ENCODE measurements around the gene ANKZF1.

ANKZF1 gene

DNA sequence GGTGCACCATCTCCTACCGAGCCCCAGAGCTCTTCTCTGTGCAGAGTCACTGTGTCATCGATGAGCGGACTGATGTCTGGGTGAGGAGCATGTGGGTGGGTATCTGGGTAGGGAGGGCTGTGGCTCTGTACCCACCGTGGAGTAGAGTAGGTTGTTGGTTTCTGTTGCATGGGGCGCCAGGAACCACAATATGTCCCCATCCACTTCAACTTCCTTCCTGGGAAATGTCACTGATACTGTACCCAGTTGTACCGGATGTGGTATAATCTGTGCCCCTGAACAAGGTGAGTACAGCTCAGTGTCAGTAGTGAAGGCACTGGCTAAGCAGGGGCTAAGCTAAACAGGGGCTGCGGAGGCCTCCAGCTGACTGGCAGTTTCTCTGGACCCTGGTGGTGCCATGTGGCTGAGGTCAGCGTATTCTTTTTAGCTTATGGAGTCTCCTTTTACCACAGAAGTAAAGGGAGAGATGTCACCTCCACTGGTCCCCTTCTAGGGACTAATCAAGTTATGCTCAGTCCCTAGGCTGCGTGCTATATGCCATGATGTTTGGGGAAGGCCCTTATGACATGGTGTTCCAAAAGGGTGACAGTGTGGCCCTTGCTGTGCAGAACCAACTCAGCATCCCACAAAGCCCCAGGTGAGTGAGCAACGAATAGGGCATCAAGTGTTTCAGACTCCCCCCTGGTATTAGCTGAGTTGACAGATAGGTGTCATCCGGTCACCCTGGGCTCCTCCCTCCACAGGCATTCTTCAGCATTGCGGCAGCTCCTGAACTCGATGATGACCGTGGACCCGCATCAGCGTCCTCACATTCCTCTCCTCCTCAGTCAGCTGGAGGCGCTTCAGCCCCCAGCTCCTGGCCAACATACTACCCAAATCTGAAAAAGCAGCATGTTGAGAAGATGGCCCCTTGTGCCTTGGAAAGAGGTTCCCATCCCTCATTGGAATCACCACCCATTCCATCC, 18.4 kb downstream of the ANKZF1 start:
- Histone ChIP-seq H3K27me3 (ENCODE audit: control insufficient read depth in 2 of 2, insufficient read depth in 2 of 2, low read length in 2 of 2) (no peaks in the 10 kb centered on the region), H3K9ac (ENCODE audit: low read depth in 1 of 2, low read length in 2 of 2) (peak overlapping the region in 1 of 2 donors; percentile 28), H3K9me3 (ENCODE audit: control insufficient read depth in 2 of 2, low read length in 2 of 2) (no peaks in the 10 kb centered on the region), H3K4me3 (ENCODE audit: low read length in 2 of 2) (peak overlapping the region; percentile 14 to 64), H3K27ac (ENCODE audit: low read depth in 2 of 2, low read length in 2 of 2) (peak overlapping the region; percentile 98), H3K4me1 (ENCODE audit: control insufficient read depth in 2 of 2, insufficient read depth in 2 of 2, low read length in 2 of 2) (peaks cover 76 to 78% of the 10 kb centered on the region in 2 donors), H3K36me3 (ENCODE audit: control insufficient read depth in 2 of 2, insufficient read depth in 2 of 2, low read length in 2 of 2) (peaks cover 17 to 32% of the 10 kb centered on the region in 2 donors)

DNA sequence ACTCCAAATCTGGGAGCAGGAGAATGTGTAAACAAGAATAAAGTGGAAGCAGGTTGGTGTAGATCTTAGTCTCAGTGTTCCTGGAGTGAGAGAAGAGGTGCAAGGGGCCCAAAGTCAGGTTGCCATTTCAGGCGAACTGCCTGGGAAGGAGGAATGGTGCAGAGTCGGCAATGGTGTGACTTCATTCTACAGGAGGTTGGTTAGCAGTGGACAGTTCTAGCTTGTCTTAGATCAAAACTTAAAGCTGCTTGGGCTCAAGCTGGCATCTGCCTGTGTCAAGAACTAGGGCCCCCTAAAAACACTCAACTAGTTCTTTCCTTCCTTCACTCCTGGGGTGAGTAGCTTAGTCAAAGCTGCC, 19.2 kb downstream of the ANKZF1 start:
- Histone ChIP-seq H3K4me1 (ENCODE audit: control insufficient read depth in 2 of 2, insufficient read depth in 2 of 2, low read length in 2 of 2) (peaks cover 74 to 81% of the 10 kb centered on the region in 2 donors), H3K9me3 (ENCODE audit: control insufficient read depth in 2 of 2, low read length in 2 of 2) (no peaks in the 10 kb centered on the region), H3K36me3 (ENCODE audit: control insufficient read depth in 2 of 2, insufficient read depth in 2 of 2, low read length in 2 of 2) (peaks cover 17 to 32% of the 10 kb centered on the region in 2 donors), H3K27ac (ENCODE audit: low read depth in 2 of 2, low read length in 2 of 2) (peak overlapping the region; percentile 98), H3K27me3 (ENCODE audit: control insufficient read depth in 2 of 2, insufficient read depth in 2 of 2, low read length in 2 of 2) (no peaks in the 10 kb centered on the region), H3K4me3 (ENCODE audit: low read length in 2 of 2) (peak overlapping the region; percentile 52 to 64), H3K9ac (ENCODE audit: low read depth in 1 of 2, low read length in 2 of 2) (peak overlapping the region; percentile 78 to 79)

DNA sequence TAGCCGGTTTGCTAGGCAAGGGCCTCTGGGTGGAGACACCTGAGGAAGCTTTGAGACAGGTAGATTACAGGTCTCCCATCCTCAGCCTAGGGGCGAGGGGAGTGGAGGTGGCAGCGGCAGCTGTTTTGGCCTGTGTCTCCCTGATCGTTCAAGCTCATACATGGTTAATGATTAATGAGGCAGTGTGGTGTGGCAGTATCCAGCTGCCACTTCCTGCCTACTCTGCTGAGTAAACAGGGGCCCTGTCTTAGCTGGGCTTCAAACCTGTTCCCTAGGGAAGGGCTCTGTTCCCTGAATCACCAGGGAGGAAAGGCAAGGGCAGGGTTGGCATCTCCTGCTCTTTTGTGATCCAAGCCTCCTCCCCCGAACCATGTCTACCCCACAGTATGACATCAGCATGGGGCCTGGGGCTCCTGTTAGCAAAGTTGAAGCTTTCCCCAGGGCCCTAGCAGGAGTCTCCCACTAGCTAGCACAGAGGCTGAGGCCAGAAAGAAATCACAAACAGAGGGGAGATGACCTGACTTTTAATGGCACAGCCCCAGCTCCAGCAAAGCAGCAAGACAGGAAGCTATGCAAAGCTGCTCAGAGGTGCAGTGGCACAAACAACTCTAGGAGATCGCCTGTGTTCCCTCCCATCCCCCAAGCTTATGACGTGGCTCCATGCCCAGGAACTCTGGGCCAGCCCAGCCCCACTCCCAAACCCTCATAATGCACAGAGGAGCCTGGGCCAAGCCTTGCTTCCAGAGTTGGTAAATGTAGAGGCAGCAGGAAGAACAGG, 19.8 kb downstream of the ANKZF1 start:
- no peaks in the 10 kb centered on the region for H3K9me3 ChIP-seq (ENCODE audit: control insufficient read depth in 2 of 2, low read length in 2 of 2)
- peaks cover 76 to 81% of the 10 kb centered on the region in 2 donors for H3K4me1 ChIP-seq (ENCODE audit: control insufficient read depth in 2 of 2, insufficient read depth in 2 of 2, low read length in 2 of 2)
- H3K27me3 ChIP-seq (ENCODE audit: control insufficient read depth in 2 of 2, insufficient read depth in 2 of 2, low read length in 2 of 2), result no peaks in the 10 kb centered on the region
- H3K4me3 ChIP-seq (ENCODE audit: low read length in 2 of 2), result peak overlapping the region; percentile 52 to 64
- H3K9ac ChIP-seq (ENCODE audit: low read depth in 1 of 2, low read length in 2 of 2), result peak overlapping the region; percentile 78 to 79
- peak overlapping the region; percentile 98 for H3K27ac ChIP-seq (ENCODE audit: low read depth in 2 of 2, low read length in 2 of 2)
- H3K36me3 ChIP-seq (ENCODE audit: control insufficient read depth in 2 of 2, insufficient read depth in 2 of 2, low read length in 2 of 2), result peaks cover 17 to 32% of the 10 kb centered on the region in 2 donors

DNA sequence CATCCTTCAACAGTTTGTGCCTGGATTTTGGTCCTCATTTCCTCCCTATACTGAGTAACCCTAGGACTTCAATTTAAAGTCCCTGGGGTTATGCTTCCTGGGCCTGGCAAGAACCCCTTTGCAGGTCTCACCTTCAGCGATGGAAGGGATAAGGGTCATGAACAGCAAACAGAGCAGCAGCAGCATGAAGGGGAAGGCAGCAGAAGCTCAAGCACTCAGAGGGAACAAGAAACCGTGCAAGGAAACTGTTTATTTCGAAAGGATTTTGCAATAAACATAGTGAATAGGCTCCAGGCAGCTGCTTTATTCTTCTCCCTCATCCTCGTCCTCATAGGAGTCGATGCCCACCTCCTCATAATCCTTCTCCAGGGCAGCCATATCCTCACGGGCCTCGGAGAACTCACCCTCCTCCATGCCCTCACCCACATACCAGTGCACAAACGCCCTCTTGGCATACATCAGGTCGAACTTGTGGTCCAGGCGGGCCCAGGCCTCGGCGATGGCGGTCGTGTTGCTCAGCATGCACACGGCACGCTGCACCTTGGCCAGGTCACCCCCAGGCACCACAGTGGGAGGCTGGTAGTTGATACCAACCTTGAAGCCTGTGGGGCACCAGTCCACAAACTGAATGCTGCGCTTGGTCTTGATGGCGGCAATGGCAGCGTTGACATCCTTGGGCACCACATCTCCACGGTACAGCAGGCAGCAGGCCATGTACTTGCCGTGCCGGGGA, 20.6 kb downstream of the ANKZF1 start:
- H3K4me3 ChIP-seq (ENCODE audit: low read length in 2 of 2), result peak overlapping the region; percentile 19 to 64
- H3K27me3 ChIP-seq (ENCODE audit: control insufficient read depth in 2 of 2, insufficient read depth in 2 of 2, low read length in 2 of 2), result no peaks in the 10 kb centered on the region
- H3K9ac ChIP-seq (ENCODE audit: low read depth in 1 of 2, low read length in 2 of 2), result peak overlapping the region; percentile 77 to 78
- no peaks in the 10 kb centered on the region for H3K9me3 ChIP-seq (ENCODE audit: control insufficient read depth in 2 of 2, low read length in 2 of 2)
- H3K36me3 ChIP-seq (ENCODE audit: control insufficient read depth in 2 of 2, insufficient read depth in 2 of 2, low read length in 2 of 2), result peaks cover 17 to 32% of the 10 kb centered on the region in 2 donors
- peaks cover 75 to 77% of the 10 kb centered on the region in 2 donors for H3K4me1 ChIP-seq (ENCODE audit: control insufficient read depth in 2 of 2, insufficient read depth in 2 of 2, low read length in 2 of 2)
- peak overlapping the region; percentile 98 for H3K27ac ChIP-seq (ENCODE audit: low read depth in 2 of 2, low read length in 2 of 2)

DNA sequence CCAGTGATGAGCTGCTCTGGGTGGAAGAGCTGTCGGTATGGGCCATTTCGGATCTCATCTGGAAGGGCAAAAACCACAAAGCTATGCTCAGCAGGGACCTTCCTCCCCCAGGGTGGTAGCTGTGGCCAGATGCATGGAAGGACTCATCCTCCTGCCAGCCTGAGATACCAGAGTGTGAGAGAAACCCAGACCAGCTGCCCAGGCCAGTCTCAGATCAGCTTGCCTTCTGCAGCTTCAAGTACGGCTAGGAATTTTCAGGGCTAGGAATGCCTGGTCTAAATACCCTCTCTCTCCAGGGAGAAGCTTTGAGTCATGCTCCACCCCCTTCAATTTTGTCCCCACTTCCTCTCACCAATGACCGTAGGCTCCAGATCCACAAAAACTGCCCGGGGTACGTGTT, 22.1 kb downstream of the ANKZF1 start:
- H3K9me3 ChIP-seq (ENCODE audit: control insufficient read depth in 2 of 2, low read length in 2 of 2), result no peaks in the 10 kb centered on the region
- peak overlapping the region in 1 of 2 donors; percentile 89 for H3K27ac ChIP-seq (ENCODE audit: low read depth in 2 of 2, low read length in 2 of 2)
- no peaks in the 10 kb centered on the region for H3K27me3 ChIP-seq (ENCODE audit: control insufficient read depth in 2 of 2, insufficient read depth in 2 of 2, low read length in 2 of 2)
- H3K4me1 ChIP-seq (ENCODE audit: control insufficient read depth in 2 of 2, insufficient read depth in 2 of 2, low read length in 2 of 2), result peaks cover 62 to 66% of the 10 kb centered on the region in 2 donors
- peaks cover 17 to 30% of the 10 kb centered on the region in 2 donors for H3K36me3 ChIP-seq (ENCODE audit: control insufficient read depth in 2 of 2, insufficient read depth in 2 of 2, low read length in 2 of 2)
- peak overlapping the region in 1 of 2 donors; percentile 89 for H3K4me3 ChIP-seq (ENCODE audit: low read length in 2 of 2)
- peak overlapping the region in 1 of 2 donors; percentile 9 for H3K9ac ChIP-seq (ENCODE audit: low read depth in 1 of 2, low read length in 2 of 2)

DNA sequence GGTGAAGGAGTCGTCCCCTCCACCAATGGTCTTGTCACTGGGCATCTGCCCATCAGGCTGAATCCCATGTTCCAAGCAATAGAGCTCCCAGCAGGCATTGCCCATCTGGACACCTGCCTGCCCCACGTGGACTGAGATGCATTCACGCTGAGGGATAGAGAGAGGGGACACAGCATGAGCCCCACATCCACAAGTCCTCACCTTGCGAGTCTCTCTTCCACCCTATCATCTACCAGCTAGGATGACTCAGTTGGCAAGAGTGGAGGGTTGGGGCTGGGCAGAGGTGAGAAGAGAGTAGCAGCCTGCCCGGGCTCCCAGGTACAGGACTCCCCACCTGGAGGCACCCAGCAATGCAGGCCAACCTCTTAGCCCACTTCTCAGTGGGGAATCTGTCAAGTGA, 22.5 kb downstream of the ANKZF1 start:
- Histone ChIP-seq H3K27ac (ENCODE audit: low read depth in 2 of 2, low read length in 2 of 2) (peak overlapping the region in 1 of 2 donors; percentile 89), H3K36me3 (ENCODE audit: control insufficient read depth in 2 of 2, insufficient read depth in 2 of 2, low read length in 2 of 2) (peaks cover 17 to 26% of the 10 kb centered on the region in 2 donors), H3K9me3 (ENCODE audit: control insufficient read depth in 2 of 2, low read length in 2 of 2) (no peaks in the 10 kb centered on the region), H3K27me3 (ENCODE audit: control insufficient read depth in 2 of 2, insufficient read depth in 2 of 2, low read length in 2 of 2) (no peaks in the 10 kb centered on the region), H3K4me3 (ENCODE audit: low read length in 2 of 2) (peak overlapping the region; percentile 68 to 89), H3K4me1 (ENCODE audit: control insufficient read depth in 2 of 2, insufficient read depth in 2 of 2, low read length in 2 of 2) (peaks cover 58 to 63% of the 10 kb centered on the region in 2 donors), H3K9ac (ENCODE audit: low read depth in 1 of 2, low read length in 2 of 2) (peak overlapping the region in 1 of 2 donors; percentile 86)

DNA sequence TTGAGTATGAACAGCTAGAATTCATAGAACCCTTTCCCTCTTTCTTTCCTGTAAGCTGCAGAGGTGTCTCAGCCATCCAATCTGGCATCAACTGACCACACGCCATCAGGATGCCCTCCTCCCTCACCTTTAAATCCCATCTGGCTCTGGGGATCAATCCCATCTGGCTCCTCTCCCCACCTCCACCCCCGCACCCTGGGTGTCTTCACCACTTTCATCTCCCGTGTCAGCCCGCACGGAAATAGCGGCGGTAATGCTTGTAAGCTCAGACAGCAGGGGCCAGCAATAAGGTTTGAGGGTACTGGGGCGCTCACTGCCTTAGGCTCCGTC, 22.9 kb downstream of the ANKZF1 start:
- H3K27me3 ChIP-seq (ENCODE audit: control insufficient read depth in 2 of 2, insufficient read depth in 2 of 2, low read length in 2 of 2), result no peaks in the 10 kb centered on the region
- peak overlapping the region; percentile 68 to 89 for H3K4me3 ChIP-seq (ENCODE audit: low read length in 2 of 2)
- peak overlapping the region; percentile 65 to 89 for H3K27ac ChIP-seq (ENCODE audit: low read depth in 2 of 2, low read length in 2 of 2)
- H3K4me1 ChIP-seq (ENCODE audit: control insufficient read depth in 2 of 2, insufficient read depth in 2 of 2, low read length in 2 of 2), result peaks cover 54 to 59% of the 10 kb centered on the region in 2 donors
- no peaks in the 10 kb centered on the region for H3K9me3 ChIP-seq (ENCODE audit: control insufficient read depth in 2 of 2, low read length in 2 of 2)
- peaks cover 17 to 22% of the 10 kb centered on the region in 2 donors for H3K36me3 ChIP-seq (ENCODE audit: control insufficient read depth in 2 of 2, insufficient read depth in 2 of 2, low read length in 2 of 2)
- peak overlapping the region; percentile 86 to 88 for H3K9ac ChIP-seq (ENCODE audit: low read depth in 1 of 2, low read length in 2 of 2)

DNA sequence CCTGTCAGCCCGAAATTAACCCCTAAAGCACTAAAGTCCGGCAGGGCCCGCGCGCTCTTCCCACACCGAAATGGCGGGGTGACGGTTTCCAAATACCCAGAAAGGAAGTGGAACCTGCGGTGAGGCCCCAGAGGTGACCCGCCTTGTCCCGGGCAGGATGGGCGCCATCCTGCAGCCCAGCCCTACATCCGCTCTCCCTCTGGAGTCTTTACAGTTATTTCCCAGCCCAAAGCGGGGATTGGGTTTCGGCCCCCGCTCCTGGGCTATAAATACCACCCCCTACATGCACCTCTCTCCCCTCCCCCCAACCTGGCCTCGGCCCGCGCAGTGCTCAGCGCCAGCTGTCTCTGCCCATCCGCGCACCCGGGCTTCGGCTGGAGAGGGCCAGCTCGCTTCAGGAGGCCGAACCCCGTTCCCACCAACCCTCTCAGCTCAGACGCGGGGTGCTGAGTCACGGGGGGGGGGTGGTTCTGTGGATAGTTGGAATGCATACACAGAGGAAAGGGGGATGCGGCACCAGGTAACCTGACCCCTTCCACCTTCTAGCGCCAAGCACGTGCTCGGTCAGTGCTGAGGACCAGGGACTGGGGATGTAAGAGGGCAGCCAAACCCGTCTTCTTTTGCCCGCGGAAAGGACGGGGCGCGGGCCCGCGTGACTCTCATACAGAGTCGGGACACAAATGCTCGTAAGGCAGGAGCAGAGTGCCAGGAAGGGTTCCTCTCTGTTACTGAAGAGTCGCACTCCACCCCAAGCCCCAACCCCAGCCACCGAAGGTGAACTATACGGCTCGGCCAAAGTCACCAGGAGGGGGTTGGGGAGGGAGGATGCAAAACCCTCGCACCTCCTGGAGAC, 23.5 kb downstream of the ANKZF1 start, which contains the start of gene TUBA4B:
TSS of gene TUBA4B (plus strand) at position 344 of the 853 bp plus-strand sequence. CDS start at position 509, 165 bp downstream.
- Histone ChIP-seq H3K27ac (ENCODE audit: low read depth in 2 of 2, low read length in 2 of 2) (peak within 1 kb of the TSS; percentile 67 to 89), H3K4me1 (ENCODE audit: control insufficient read depth in 2 of 2, insufficient read depth in 2 of 2, low read length in 2 of 2) (peaks cover 49 to 53% of the 10 kb centered on the region in 2 donors), H3K9ac (ENCODE audit: low read depth in 1 of 2, low read length in 2 of 2) (peak within 1 kb of the TSS; percentile 86 to 88), H3K4me3 (ENCODE audit: low read length in 2 of 2) (peak within 1 kb of the TSS; percentile 68 to 89), H3K9me3 (ENCODE audit: control insufficient read depth in 2 of 2, low read length in 2 of 2) (no peaks in the 10 kb centered on the region), H3K36me3 (ENCODE audit: control insufficient read depth in 2 of 2, insufficient read depth in 2 of 2, low read length in 2 of 2) (peaks cover 11 to 18% of the 10 kb centered on the region in 2 donors), H3K27me3 (ENCODE audit: control insufficient read depth in 2 of 2, insufficient read depth in 2 of 2, low read length in 2 of 2) (no peaks in the 10 kb centered on the region)

Measured in mucosa of rectum (tissue), 2 donors.